ENCODE measurements around the gene MXD1.

- no peak for TF ChIP-seq CTCF (IDR thresholded peaks at IDR 0.05)
- no peak for TF ChIP-seq POLR2A (IDR thresholded peaks at IDR 0.05)
Observed at GRCh38 chr2:69933254-69933828, 18.4 kb downstream of the MXD1 start.
